GF-D8 (cell line): ENCODE results near the gene DOK6.
"Not testable (repeated sequence)": the region's sequence is repeated elsewhere in the genome, so short reads cannot be mapped to it uniquely, and the experiment has no call there.

Source experiments
- DNase-seq: peaks from one replicate; lab custom pipeline; 2025; lab: John Stamatoyannopoulos, UW

DOK6 gene

DNA sequence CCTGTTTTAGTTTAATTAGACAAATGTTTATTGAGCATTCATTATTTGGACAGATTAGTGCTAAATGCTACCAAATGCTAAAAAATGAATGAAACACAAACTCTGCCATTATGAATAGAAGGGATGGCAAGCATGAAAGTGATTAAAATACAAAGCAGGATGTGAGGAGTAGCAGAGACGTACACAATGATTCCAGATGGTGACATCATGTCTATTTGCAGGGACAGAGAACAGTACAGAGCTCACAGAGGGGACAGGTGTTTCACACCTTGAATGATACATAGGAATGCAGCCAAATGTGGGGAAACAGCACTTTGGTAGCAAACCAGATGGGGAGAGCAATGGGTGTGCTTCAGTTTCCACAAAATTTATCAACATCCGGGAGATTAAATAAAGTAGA lies 470.7 kb downstream of the DOK6 start:
- no peak for DNase-seq

DNA sequence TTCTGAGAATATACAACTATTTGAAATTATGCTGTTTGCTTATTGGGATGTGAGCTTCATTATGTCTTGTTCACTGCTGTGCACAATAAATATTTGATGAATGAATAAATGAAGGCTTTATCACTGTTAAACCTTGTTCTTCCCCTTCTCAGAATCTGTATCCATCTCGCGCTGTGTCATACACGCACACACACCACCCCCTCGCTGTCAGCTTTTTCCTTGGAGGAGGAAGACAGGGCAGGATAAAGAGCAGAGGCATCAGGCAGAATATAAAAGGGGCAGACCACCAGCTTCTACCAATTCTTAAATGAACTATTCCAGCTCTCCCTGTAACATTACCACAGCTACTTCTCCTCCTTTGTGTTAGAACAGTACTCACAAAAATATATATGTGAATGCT lies 472.0 kb downstream of the DOK6 start:
- no peak for DNase-seq

DNA sequence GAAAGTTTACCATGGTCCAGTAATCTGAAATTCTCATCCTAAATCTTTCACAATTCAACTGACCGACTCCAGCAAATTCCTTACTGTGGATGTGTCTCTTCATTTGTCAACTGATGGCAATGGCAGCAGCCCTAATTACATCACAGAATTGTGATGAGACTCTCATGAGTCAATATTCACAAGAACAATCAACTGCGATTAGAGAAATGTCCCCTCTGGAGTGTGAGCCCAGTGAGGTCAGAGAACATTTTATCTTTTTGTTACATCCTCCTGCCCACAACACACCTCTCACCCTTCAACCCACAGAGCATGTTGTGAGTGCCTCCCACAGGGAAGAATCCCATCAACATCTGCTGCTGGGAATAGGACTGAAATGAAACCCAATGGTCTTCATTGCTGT lies 473.4 kb downstream of the DOK6 start:
- DNase-seq = no peak

DNA sequence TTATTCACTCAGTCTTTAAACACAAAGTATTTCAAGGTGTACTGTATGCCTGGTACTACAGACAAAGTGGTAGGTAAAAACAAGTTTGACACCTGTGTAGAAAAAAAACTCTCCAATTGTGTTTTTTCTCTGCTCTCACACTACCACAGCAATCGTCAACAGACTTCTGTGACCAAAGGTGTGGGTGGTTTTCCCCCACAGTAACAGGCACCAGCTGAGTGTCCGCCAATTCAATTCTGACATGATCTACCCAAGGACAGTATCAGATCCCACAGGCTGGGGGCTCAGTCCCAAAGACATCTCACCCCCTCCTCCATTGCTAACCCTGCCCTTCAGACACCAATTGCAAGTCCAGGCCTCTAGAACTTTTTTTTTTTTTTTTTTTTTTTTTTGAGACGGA lies 475.8 kb downstream of the DOK6 start:
- DNase-seq = no peak

DNA sequence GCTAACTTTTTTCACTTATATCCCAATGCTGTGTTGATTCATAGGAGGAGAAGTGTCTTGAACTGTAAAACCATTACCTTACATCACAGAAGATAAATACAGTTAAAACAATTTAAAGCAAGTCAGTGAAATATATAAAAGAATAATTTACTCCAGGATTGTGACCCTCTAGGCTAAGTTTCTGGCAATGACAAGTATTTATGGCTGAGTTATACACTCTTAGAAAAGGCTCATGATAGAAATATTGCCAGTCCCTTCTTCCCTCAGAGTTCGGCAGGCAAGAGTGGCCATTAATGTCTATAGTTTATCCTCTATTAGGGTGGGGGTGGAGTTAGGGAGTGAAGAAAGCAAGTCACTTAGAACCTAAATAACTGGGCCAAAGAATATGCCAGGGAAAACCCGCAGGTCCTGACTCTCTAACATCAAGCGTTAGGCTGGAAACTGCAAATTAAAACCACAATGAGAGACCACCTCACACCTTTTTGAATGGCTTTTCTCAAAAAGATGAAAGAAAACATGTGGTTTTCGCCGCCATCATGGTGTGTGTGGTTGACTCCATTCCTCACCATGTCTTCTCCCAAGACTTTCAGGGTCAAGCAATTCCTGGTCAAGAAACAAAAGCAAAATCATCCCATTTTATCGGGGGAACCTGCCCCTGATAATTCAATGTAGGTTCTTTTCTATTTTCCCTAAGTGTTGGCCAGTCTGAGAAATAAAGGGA lies 477.7 kb downstream of the DOK6 start:
- no peak for DNase-seq

DNA sequence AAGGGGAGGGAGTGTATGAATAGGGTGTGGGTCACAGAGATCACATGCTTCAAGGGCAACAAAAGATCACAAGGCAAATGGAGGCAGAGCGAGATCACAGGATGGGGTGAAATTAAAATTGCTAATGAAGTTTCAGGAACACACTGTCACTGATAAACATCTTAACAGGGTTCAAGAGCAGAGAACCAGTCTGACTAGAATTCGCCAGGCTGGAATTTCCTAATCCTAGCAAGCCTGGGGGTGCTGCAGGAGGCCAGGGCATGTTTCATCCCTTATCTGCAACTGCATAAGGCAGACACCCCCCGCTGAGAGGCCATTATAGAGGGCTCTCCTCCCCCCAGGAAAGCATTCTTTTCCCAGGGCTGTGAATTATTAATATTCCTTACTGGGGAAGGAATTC lies 478.4 kb downstream of the DOK6 start:
- DNase-seq = not testable (repeated sequence)

DNA sequence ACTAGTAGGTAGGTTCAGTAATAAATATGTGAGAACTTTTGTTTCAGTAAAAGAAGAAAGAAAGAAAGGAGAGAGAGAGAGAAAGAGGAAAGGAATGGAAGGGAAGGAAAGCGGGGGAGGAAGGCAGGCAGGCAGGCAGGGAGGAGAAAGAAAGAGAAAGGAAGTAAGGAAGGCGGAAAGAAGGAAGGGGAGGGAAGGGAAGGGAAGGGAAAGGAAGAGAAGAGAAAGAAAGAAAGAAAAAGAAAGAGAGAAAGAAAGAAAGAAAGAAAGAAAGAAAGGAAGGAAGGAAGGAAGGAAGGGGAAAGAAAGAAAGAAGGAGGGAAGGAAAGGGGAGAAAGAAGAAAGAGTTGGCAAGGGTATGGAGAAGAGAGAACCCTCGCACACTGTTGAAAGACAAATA lies 479.4 kb downstream of the DOK6 start:
- no peak for DNase-seq

DNA sequence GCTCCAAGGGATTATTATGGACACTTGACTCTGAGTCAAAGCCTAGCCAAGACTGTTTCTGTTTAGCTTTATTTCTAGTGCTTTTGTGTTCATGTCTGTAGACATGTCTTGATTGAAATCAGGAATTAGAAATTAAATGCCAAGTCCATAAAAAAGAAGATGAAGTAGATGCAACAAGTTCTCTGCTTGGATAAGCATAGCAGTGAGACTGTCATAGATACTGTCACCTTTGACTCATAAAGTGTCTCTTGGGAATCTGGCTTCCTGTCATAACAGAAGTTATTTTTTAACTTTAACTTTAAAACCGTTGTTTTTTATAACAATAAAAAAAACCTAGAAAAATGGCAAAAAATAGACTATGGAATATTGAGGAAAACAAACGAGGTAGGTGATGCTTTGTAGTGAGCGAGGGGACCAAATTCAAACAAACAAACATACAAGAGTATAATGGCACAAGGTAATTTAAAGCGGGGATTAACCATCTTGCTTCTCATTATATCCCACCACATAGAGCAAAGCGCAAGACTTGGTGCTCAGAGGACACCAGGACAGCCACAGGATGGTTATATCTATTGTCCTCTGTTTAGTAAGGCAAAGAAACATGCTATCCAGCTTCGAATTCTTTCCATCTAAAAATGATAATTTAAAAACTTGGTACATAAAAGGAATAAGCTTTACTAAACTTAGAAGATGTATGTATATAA lies 482.4 kb downstream of the DOK6 start:
- DNase-seq = no peak

DNA sequence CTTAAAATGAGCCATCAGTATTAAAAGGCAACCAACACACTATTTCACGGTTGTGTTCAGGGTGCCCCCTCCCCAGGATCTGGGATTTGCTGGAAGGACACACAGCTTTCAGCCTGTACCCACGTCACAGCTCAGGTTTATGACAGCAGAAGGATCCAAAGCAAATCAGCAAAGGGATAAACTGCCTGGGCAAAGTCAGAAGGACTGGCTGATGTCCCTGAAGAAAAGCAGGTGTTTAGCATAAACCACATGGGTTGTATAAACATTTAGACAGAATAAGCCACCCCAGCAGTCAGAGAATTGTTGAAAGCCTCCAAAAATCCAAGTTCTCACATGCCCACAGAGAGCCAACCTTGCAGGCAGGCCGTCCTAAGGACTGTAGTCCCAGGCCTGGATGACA lies 483.1 kb downstream of the DOK6 start:
- DNase-seq = no peak

DNA sequence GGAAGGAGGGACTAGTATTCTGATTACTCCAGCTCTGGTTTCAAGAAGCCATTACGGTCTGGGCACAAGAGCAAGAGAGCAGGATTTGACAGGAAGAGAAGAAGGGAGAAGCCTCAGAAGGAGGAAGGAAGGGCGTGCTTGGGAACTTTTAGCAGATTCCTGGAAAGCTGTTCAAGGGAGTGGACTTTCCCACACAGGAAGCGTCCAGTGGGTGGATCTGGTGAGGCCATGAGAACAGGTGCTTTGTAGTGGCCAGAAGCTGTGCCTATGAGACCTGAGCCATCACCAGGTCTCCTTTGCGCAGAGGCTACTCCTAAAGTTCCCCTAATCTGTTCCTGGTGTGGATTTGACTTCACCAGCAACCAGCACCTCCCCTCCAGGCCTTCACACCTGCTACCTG lies 484.7 kb downstream of the DOK6 start:
- DNase-seq = no peak

DNA sequence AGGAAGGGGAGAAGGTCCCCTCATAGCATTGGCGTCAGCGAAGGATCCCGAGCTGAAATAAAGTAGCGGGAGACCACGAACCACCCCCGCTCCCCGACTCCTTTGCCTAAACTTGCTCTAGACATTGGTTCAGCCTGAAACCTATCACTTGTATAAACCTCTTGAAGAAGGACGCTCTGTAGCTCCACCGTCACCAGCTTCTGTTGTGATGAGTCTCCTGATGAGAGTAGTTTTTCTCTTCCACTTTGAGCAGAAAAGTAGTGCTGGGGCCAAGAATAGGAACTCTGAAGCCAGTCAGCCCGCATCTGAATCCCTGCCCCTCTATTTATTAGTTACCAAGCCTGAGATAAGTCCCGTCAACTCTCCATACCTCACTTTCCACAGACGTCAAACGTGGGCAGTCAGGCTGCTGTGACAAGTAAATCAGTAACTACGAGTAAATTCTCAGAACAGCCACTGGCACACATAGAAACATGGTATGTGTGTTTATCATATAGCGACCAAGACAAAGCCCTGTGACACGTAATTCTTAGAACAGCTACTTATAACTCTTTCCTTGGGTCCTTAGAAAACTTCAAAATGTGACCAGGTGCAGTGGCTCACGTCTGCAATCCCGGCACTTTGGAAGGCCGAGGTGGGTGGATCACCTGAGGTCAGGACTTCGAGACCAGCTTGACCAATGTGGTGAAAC lies 485.3 kb downstream of the DOK6 start:
- DNase-seq = no peak

DNA sequence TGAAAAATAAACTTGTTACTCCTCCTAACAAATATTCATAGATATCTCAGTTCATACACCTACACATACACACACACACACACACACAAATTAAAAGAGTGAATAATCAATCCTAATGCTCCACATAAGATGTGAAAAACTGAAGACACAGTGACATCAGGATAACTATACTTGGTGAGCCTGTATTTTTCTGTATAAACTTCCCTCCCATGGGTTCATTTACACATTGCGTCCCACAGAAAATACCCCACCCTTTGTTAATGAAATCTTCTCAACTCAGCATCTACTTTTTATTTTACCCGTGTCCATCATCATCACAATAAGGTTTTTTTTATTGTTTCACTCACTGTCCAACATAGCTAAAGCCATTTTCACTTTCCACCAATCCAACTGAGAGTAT lies 486.6 kb downstream of the DOK6 start:
- DNase-seq = no peak

DNA sequence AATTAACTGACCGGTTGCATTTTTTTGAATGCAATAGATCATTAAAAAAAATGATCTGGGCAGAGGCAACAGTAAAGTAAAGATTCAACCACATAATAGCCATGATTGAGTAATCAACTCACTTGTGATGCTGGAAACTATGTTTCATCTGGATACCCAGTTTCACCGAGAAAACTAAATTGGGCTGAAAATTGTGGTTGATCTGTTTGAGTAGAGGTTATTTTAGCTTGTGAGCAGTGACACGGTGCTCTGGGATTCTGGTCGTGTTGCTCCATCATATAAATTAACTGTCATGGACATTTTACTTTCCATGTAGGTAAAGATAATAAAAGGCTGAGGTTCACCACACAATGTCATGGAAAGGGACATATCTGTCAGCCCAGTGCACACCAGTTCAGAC lies 488.3 kb downstream of the DOK6 start:
- no peak for DNase-seq

DNA sequence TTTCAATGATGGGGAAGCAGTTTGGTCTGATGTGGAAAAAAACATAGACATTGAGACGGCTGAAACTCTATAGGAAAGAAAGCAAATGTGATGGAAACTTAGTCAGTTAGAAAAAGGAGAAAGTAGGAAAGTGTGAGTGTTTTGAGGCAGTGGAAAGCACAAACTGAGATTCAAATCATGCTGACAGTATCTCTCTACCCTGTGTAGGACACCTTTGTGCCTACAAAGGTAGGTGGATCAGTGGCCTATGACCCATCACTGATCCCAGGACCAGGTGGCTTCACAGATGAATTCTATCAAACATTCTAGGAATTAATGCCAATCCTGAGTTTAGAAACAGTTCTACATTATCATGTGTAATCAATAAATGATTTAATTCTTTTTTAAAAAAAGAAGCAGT lies 489.9 kb downstream of the DOK6 start:
- DNase-seq = no peak

DNA sequence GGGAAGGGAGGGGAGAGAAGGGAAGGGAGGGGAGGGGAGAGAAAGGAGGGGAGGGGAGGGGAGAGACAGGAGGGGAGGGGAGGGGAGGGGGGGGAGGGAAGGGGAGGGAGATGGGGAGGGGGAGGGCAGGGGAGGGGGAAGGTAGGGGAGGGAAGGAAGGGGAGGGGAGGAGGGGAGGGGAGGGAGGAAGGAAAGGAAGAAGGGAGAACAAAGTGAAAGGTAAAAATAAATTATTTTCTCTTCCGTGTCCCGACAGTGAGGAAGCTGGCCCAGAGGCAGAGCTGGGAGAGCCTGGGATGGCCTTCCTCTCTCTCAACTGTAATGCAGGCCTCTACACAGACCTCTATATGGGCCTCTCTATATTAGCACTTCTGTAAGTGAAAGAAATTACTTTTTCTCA lies 493.8 kb downstream of the DOK6 start:
- DNase-seq = no peak

DNA sequence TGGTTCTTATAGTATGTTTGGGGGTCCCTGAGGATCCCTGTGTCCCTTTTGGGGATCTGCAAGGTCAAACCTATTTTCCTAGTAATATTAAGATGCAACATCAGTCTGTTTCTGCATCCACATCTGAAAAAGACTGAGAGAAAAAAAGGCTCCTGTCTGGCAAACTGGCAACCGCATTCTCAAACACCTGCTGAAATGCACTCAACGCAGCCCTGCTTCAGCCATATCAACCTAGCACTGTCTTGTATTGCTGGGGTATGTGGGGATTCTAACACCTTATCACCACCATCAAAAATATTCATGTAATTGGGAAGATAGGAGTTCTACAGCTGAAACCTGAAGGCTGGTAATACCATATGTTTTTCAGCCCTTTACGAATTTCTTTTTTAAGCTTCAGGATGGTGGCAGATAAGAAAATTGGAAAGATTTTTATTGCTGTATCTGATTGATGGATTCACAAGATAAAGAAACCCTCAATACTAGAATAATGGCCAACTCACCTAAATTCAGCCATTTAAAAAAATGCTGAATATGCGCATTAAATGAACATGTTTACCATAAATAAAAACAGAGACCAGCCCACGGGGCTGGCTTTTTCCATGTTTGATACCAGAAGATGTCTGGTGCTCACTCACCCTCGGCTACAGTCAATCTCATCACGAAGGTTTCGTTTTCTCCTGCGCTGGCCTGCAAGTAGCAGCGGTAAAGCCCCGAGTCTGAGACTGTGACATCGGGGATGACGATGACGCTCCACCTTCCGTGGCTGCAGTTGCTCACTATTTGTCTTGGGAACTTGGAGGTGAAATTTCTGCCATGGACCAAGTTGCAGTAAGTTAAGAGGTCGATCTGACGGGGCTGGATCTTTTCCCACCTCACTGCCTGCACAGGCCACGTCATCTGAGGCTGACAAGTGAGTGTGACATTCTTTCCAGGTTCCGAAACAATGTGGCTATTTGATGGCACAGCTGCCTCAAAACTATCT lies 494.7 kb downstream of the DOK6 start:
- DNase-seq = no peak

DNA sequence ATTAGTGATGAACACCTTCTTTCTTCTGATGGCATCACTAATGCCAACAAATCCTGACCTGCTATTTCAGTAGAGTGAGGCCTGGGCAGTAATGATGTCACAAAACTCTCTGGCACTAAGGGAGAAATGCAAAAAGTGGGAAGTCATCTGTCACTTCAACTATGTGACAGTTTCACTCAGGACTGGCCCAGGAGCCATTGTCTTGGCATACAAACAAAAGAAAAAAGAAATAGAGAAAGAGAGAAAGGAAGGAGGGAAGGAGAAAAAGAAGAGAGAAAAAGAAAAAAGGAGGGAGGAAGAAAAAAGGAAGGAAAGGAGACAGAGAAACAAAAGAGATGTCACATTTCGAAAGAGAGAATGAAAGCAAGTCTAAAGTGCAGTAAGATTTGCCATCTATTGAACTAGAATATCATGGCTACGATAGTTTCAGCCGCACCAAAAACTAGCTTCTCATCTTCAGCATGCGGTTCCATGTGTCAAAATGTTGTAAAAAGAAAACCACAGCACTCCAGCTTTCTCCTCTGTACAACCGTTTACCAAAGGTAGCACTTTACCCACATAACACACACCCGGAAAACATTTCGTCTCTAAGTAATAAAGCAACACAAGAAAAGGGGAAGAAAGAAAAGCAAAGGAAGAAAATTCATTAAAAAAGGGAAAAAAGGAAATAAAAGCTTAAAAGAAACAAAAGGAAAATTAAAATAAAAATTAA lies 496.9 kb downstream of the DOK6 start:
- DNase-seq = no peak

DNA sequence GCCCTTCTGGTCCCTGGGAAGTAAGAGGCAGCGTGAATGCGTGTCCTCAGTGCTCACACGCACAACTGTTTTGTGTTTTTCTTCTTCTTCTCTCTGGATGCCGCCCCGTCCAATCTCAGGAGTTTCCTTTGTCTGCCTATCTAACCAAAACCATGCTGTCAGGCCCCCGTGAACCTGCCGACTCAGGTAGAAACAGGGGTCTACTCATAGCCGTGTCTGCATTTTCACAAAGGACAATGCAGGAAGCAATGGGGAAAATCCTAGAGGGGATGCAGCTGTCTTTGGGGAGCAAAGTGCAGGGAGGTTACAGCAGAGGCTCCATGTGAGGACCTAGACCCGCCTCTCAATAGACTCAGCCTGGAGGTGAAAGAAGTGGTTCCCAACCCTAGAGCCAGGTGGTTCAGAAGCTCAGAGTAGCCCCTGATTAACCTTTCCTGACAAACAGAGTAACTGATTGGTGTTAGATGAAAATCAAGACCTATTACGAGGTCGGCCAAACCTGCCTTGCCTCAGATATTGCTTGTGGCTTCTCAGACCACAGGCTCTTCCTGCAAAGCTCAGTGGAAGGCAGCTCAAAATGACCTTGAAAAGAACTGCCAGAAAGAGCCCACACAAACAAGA lies 497.7 kb downstream of the DOK6 start:
- no peak for DNase-seq
